ENCODE measurements around the gene GRK5. TPM values are rescaled to one million over a fixed set of nuclear protein-coding genes. Genes with fewer than 3 reads are reported as not detected.

The GRK5 gene
- total RNA-seq, 4 donors from 2014 or later: 6.0 to 111 (median 9.5) TPM

DNA sequence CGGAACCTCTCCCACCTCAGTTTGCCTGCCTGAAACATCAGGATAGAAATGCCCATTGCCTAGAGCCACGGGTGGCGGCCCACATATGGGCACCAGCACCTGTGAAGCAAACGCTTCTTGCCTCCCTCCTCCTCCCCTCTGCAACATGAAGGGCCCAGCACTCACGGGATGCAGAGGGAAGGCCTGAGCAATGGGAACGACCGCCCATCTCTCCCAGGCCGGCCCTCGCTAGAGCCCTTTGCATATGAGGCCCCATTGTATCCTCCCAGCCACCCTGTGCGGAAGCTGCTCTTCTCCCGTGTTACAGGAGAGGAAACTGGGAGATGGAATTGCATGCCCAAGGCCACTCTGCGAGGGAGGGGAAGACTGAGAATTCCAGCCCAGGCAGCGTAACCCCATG lies 246.9 kb downstream of the GRK5 start:
- intact Hi-C loops (cut with DNase I; ENCODE audit: low total_unique reads): no loop called here

GRCh38 chr10:119454990-119455389 lies 247.6 kb downstream of the GRK5 start:
- Histone ChIP-seq H3K36me3 (peaks cover 0 to 3% (median 0%) of the 10 kb centered on the region in 4 donors), H3K4me1 (no peaks in the 10 kb centered on the region), H3K27ac (no peak overlapping the region), H3K27me3 (no peaks in the 10 kb centered on the region), H3K4me3 (no peak overlapping the region), H3K9me3 (no peaks in the 10 kb centered on the region)
- DNase-seq: no peak
- WGBS, 2 donors (ENCODE audit: low coverage in 1 of 2): 95 to 100% methylated on average over 2 to 18 of the region's 18 CpGs
- in situ Hi-C loops (cut with MboI; ENCODE audit: low pct_ligation_motif_present in 1 of 4, low pct_unique_long_range_greater_than_20kb in 1 of 4, low sequenced_read_pairs in 3 of 4) (no loop called here), intact Hi-C loops (cut with DNase I; ENCODE audit: low total_unique reads) (no loop called here)
- TF ChIP-seq POLR2AphosphoS5 (IDR thresholded peaks at IDR 0.05) (no peak), POLR2A (IDR thresholded peaks at IDR 0.05) (no peak), EP300 (IDR thresholded peaks at IDR 0.05; ENCODE audit: low read depth) (no peak)
- TF ChIP-seq, protein P1, sequence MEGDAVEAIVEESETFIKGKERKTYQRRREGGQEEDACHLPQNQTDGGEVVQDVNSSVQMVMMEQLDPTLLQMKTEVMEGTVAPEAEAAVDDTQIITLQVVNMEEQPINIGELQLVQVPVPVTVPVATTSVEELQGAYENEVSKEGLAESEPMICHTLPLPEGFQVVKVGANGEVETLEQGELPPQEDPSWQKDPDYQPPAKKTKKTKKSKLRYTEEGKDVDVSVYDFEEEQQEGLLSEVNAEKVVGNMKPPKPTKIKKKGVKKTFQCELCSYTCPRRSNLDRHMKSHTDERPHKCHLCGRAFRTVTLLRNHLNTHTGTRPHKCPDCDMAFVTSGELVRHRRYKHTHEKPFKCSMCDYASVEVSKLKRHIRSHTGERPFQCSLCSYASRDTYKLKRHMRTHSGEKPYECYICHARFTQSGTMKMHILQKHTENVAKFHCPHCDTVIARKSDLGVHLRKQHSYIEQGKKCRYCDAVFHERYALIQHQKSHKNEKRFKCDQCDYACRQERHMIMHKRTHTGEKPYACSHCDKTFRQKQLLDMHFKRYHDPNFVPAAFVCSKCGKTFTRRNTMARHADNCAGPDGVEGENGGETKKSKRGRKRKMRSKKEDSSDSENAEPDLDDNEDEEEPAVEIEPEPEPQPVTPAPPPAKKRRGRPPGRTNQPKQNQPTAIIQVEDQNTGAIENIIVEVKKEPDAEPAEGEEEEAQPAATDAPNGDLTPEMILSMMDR (IDR thresholded peaks at IDR 0.05): no peak

More for the DNA sequence above, 246.9 kb downstream of the GRK5 start:
- TF ChIP-seq EP300 (IDR thresholded peaks at IDR 0.05; ENCODE audit: low read depth) (no peak), POLR2AphosphoS5 (IDR thresholded peaks at IDR 0.05) (no peak), POLR2A (IDR thresholded peaks at IDR 0.05) (no peak)
- TF ChIP-seq, protein P1 (IDR thresholded peaks at IDR 0.05): no peak
- Histone ChIP-seq H3K27ac (no peak overlapping the region), H3K27me3 (no peaks in the 10 kb centered on the region), H3K9me3 (no peaks in the 10 kb centered on the region), H3K4me3 (no peak overlapping the region), H3K36me3 (peaks cover 0 to 3% (median 0%) of the 10 kb centered on the region in 4 donors), H3K4me1 (no peaks in the 10 kb centered on the region)
- WGBS, 2 donors (ENCODE audit: low coverage in 1 of 2): 89% methylated on average over 13 of the region's 13 CpGs; no CpG with 5 or more reads in 1 of the 2 donors
- in situ Hi-C loops (cut with MboI; ENCODE audit: low pct_ligation_motif_present in 1 of 4, low pct_unique_long_range_greater_than_20kb in 1 of 4, low sequenced_read_pairs in 3 of 4): no loop called here
- DNase-seq: no peak

GRCh38 chr10:119455609-119456434 lies 248.5 kb downstream of the GRK5 start:
- no peak overlapping the region for H3K27ac ChIP-seq
- H3K4me3 ChIP-seq: no peak overlapping the region
- TF ChIP-seq EP300 (IDR thresholded peaks at IDR 0.05; ENCODE audit: low read depth): no peak
- no peak for TF ChIP-seq POLR2AphosphoS5 (IDR thresholded peaks at IDR 0.05)
- no peak for TF ChIP-seq POLR2A (IDR thresholded peaks at IDR 0.05)
- TF ChIP-seq, protein P1 (IDR thresholded peaks at IDR 0.05): no peak
- H3K36me3 ChIP-seq: peaks cover 0 to 3% (median 0%) of the 10 kb centered on the region in 4 donors
- no peaks in the 10 kb centered on the region for H3K4me1 ChIP-seq
- DNase-seq: no peak
- H3K27me3 ChIP-seq: no peaks in the 10 kb centered on the region
- in situ Hi-C loops (cut with MboI; ENCODE audit: low pct_ligation_motif_present in 1 of 4, low pct_unique_long_range_greater_than_20kb in 1 of 4, low sequenced_read_pairs in 3 of 4) (no loop called here), intact Hi-C loops (cut with DNase I; ENCODE audit: low total_unique reads) (no loop called here)
- H3K9me3 ChIP-seq: no peaks in the 10 kb centered on the region
- 87 to 100% methylated on average over 1 to 23 of the region's 23 CpGs for WGBS, 2 donors (ENCODE audit: low coverage in 1 of 2)

- peaks cover 0 to 3% (median 0%) of the 10 kb centered on the region in 4 donors for H3K36me3 ChIP-seq
- H3K4me3 ChIP-seq: no peak overlapping the region
- H3K4me1 ChIP-seq: no peaks in the 10 kb centered on the region
- H3K27me3 ChIP-seq: no peaks in the 10 kb centered on the region
- no peaks in the 10 kb centered on the region for H3K9me3 ChIP-seq
- in situ Hi-C loops (cut with MboI; ENCODE audit: low pct_ligation_motif_present in 1 of 4, low pct_unique_long_range_greater_than_20kb in 1 of 4, low sequenced_read_pairs in 3 of 4) (no loop called here), intact Hi-C loops (cut with DNase I; ENCODE audit: low total_unique reads) (no loop called here)
- TF ChIP-seq EP300 (IDR thresholded peaks at IDR 0.05; ENCODE audit: low read depth) (no peak), POLR2A (IDR thresholded peaks at IDR 0.05) (no peak), POLR2AphosphoS5 (IDR thresholded peaks at IDR 0.05) (no peak)
- WGBS, 2 donors (ENCODE audit: low coverage in 1 of 2): 95% methylated on average over 6 of the region's 7 CpGs; no CpG with 5 or more reads in 1 of the 2 donors
- no peak for DNase-seq
- no peak overlapping the region for H3K27ac ChIP-seq
Measured at GRCh38 chr10:119456435-119456810, 249.1 kb downstream of the GRK5 start.
